ENCODE measurements around the gene EYS.

DNA sequence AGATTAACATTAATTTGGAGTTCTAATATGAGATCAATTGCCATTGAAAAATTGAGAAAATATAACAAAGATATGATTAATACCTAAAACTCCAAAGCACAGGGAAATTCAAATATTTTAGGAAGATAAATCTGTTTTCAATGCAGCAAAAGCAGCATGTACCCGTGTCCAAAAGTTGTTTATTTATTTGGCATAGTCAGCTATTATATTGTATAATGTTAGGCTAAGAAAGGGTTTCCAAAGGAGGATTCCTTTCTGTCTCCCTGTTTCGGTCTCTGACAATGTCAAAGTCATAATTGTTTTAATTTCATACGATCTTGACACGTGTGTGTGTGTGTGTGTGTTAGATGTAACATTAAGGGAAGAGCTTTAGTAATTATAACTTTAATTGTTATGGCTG is 914.5 kb downstream of the EYS start:
- TF ChIP-seq, protein P1, sequence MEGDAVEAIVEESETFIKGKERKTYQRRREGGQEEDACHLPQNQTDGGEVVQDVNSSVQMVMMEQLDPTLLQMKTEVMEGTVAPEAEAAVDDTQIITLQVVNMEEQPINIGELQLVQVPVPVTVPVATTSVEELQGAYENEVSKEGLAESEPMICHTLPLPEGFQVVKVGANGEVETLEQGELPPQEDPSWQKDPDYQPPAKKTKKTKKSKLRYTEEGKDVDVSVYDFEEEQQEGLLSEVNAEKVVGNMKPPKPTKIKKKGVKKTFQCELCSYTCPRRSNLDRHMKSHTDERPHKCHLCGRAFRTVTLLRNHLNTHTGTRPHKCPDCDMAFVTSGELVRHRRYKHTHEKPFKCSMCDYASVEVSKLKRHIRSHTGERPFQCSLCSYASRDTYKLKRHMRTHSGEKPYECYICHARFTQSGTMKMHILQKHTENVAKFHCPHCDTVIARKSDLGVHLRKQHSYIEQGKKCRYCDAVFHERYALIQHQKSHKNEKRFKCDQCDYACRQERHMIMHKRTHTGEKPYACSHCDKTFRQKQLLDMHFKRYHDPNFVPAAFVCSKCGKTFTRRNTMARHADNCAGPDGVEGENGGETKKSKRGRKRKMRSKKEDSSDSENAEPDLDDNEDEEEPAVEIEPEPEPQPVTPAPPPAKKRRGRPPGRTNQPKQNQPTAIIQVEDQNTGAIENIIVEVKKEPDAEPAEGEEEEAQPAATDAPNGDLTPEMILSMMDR (IDR thresholded peaks at IDR 0.05): no peak
- TF ChIP-seq POLR2A (IDR thresholded peaks at IDR 0.05) (no peak), EP300 (IDR thresholded peaks at IDR 0.05) (no peak), POLR2AphosphoS5 (IDR thresholded peaks at IDR 0.05) (no peak)
